ENCODE measurements around the gene ZBTB7C. TPM values are rescaled to one million over a fixed set of nuclear protein-coding genes. Genes with fewer than 3 reads are reported as not detected.

The ZBTB7C gene
- polyA plus RNA-seq, 2 of the 4 experiments (the other 2 are of a cell fraction): 0.10 to 0.12 TPM

GRCh38 chr18:48188609-48189008 lies 220.6 kb downstream of the ZBTB7C start (continued):
- TF ChIP-seq NPAS2 (CRISPR knock-in tag; IDR thresholded peaks at IDR 0.05; ENCODE audit: borderline replicate concordance) (no peak), FOSB (CRISPR knock-in tag; IDR thresholded peaks at IDR 0.05) (no peak), RNF2 (IDR thresholded peaks at IDR 0.05; ENCODE audit: borderline replicate concordance, low read depth) (no peak), POLR2AphosphoS2 (conservative IDR thresholded peaks at IDR 0.05; ENCODE audit: low read length) (no peak), EHF (CRISPR knock-in tag; IDR thresholded peaks at IDR 0.05) (no peak), MAFK (IDR thresholded peaks at IDR 0.05; ENCODE audit: partially characterized antibody) (no peak), EP300 (IDR thresholded peaks at IDR 0.05) (no peak), BHLHE40 (IDR thresholded peaks at IDR 0.05; ENCODE audit: low read depth, low read length) (no peak)

GRCh38 chr18:48186861-48187260 lies 222.3 kb downstream of the ZBTB7C start:
- TF ChIP-seq MAX (IDR thresholded peaks at IDR 0.05) (no peak), FOXS1 (CRISPR knock-in tag; IDR thresholded peaks at IDR 0.05) (no peak), KDM1A (IDR thresholded peaks at IDR 0.05; ENCODE audit: low read depth) (no peak), ZC3H11A (IDR thresholded peaks at IDR 0.05) (no peak), RARB (CRISPR knock-in tag; IDR thresholded peaks at IDR 0.05) (no peak), RCOR1 (IDR thresholded peaks at IDR 0.05; ENCODE audit: low read depth, low read length) (no peak), PHF8 (IDR thresholded peaks at IDR 0.05; ENCODE audit: borderline replicate concordance, low read depth) (no peak), CEBPB (IDR thresholded peaks at IDR 0.05) (no peak), ELK1 (IDR thresholded peaks at IDR 0.05; ENCODE audit: low read depth, low read length) (no peak), BHLHE40 (IDR thresholded peaks at IDR 0.05; ENCODE audit: low read depth, low read length) (no peak), PBX3 (IDR thresholded peaks at IDR 0.05) (no peak), POLR2AphosphoS2 (conservative IDR thresholded peaks at IDR 0.05; ENCODE audit: low read length) (no peak), EP300 (IDR thresholded peaks at IDR 0.05) (no peak)
- CTCF ChIA-PET: interaction anchor here (1.3 kb wide), 1 partner anchor 278 kb away, joined by 3 read pairs; no protein-coding TSS in a partner anchor
- H3K4me3 ChIP-seq: no peak overlapping the region
- DNase-seq (ENCODE audit: low read depth in 1 of 2, low spot score in 1 of 2) (no peak), ATAC-seq (no peak), FAIRE-seq (no peak)
- no peak overlapping the region for H3K27ac ChIP-seq
- no peak overlapping the region for H3K4me2 ChIP-seq
- 58% methylated on average over 3 of the region's 6 CpGs for WGBS (ENCODE audit: missing lambda C conversion rate)
- POLR2A ChIA-PET: no interaction called here
- no peaks in the 10 kb centered on the region for H3K9me3 ChIP-seq
- H3K4me1 ChIP-seq: no peaks in the 10 kb centered on the region

- FAIRE-seq (no peak), DNase-seq (ENCODE audit: low read depth in 1 of 2, low spot score in 1 of 2) (no peak), ATAC-seq (no peak)
- Histone ChIP-seq H3K4me3 (no peak overlapping the region), H3K27ac (no peak overlapping the region), H3K4me1 (no peaks in the 10 kb centered on the region), H3K4me2 (no peak overlapping the region), H3K9me3 (no peaks in the 10 kb centered on the region)
- TF ChIP-seq KDM1A (IDR thresholded peaks at IDR 0.05; ENCODE audit: low read depth) (no peak), TFCP2L1 (CRISPR knock-in tag; IDR thresholded peaks at IDR 0.05) (no peak), HOXB5 (CRISPR knock-in tag; IDR thresholded peaks at IDR 0.05) (no peak), FOSL2 (IDR thresholded peaks at IDR 0.05) (no peak), FOSL2 (CRISPR knock-in tag; IDR thresholded peaks at IDR 0.05) (no peak), NR3C1 (IDR thresholded peaks at IDR 0.05) (no peak), REST (IDR thresholded peaks at IDR 0.05) (no peak), ELK1 (IDR thresholded peaks at IDR 0.05; ENCODE audit: low read depth, low read length) (no peak), NPAS2 (CRISPR knock-in tag; IDR thresholded peaks at IDR 0.05; ENCODE audit: borderline replicate concordance) (no peak), RNF2 (IDR thresholded peaks at IDR 0.05; ENCODE audit: borderline replicate concordance, low read depth) (no peak), ZFP36 (IDR thresholded peaks at IDR 0.05; ENCODE audit: borderline replicate concordance, partially characterized antibody) (no peak)
- 41% methylated on average over 13 of the region's 20 CpGs for WGBS (ENCODE audit: missing lambda C conversion rate)
- ChIA-PET CTCF (interaction anchor here (1.3 kb wide), 1 partner anchor 278 kb away, joined by 3 read pairs; no protein-coding TSS in a partner anchor), POLR2A (no interaction called here)
Measured at GRCh38 chr18:48186131-48186766, 222.9 kb downstream of the ZBTB7C start.

Measured in A549 (cell line).